Fibroblast of villous mesenchyme (primary cell): ENCODE data around the gene RNF212B. TPM values are rescaled to one million over a fixed set of nuclear protein-coding genes. Genes with fewer than 3 reads are reported as not detected.

Source experiments
- DNase-seq: peaks from one replicate; pipeline ENCODE4 v3.0.0-alpha.2; 2010; ENCODE audit warnings: low read depth
- H3K4me3 ChIP-seq: 2 replicates; pipeline ENCODE4 v1.5.1; 2011; ENCODE audit warnings: low read depth, mild to moderate bottlenecking, low read length
- small RNA-seq: library from RNA; depleted of rRNA; stranded (forward); fragments of <200 nt; gene quantifications from one replicate; pipeline ENCODE3, GENCODE V24; 2012
- total RNA-seq: library from RNA; depleted of rRNA; stranded (reverse); fragments of >200 nt; gene quantifications from 2 replicates; pipeline ENCODE4 v1.2.3, GENCODE V29; 2012
- TF ChIP-seq, protein P1 (sequence below): IDR thresholded peaks from 2 replicates; pipeline ENCODE4 v1.5.1; 2012; ENCODE audit warnings: low read depth, mild to moderate bottlenecking, low read length; ENCODE audit not compliant: insufficient read depth

RNF212B gene
- total RNA-seq, 1 donor: not detected

DNA sequence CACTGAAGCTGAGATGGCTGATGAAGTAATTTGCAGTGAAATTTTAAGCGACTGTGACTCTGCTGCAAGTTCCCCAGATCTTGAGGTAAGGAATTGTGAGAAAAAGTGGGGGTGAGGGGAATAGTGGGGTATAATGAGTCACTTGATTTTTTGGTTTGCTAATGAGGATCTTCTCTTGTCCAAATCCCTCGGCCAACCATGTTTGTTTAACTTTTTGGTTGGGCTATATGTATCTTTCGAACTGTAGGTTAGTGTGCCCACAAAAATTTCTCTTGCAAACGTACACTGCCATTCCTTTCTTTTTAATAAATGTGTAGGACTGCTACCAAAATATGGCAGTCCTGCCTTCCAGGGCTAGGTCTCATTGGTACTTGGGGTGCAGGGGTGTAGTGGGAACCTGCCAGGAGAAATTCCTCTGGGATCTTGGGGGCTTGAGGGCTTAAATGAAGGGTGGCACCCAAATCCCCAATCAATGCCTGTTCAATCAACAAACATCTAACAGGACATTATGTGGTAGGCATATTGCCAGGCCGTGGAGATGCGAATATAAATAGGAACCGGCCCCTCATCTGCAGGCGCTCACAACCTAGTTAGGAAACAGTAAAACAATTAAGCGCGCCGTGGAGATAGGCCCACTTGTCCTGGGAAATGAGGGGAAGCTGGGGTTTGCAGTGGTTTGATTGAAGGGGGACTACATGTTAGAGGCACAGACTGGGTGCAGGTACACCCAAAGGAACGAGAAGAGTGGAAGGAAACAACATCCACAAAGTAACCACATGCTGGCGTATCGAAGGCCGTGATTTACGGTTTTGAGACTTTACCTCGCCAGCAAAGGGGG is 82.2 kb downstream of the RNF212B start:
- DNase-seq: no peak
- peak overlapping the region; percentile 54 for H3K4me3 ChIP-seq
- TF ChIP-seq, protein P1, sequence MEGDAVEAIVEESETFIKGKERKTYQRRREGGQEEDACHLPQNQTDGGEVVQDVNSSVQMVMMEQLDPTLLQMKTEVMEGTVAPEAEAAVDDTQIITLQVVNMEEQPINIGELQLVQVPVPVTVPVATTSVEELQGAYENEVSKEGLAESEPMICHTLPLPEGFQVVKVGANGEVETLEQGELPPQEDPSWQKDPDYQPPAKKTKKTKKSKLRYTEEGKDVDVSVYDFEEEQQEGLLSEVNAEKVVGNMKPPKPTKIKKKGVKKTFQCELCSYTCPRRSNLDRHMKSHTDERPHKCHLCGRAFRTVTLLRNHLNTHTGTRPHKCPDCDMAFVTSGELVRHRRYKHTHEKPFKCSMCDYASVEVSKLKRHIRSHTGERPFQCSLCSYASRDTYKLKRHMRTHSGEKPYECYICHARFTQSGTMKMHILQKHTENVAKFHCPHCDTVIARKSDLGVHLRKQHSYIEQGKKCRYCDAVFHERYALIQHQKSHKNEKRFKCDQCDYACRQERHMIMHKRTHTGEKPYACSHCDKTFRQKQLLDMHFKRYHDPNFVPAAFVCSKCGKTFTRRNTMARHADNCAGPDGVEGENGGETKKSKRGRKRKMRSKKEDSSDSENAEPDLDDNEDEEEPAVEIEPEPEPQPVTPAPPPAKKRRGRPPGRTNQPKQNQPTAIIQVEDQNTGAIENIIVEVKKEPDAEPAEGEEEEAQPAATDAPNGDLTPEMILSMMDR: no peak

DNA sequence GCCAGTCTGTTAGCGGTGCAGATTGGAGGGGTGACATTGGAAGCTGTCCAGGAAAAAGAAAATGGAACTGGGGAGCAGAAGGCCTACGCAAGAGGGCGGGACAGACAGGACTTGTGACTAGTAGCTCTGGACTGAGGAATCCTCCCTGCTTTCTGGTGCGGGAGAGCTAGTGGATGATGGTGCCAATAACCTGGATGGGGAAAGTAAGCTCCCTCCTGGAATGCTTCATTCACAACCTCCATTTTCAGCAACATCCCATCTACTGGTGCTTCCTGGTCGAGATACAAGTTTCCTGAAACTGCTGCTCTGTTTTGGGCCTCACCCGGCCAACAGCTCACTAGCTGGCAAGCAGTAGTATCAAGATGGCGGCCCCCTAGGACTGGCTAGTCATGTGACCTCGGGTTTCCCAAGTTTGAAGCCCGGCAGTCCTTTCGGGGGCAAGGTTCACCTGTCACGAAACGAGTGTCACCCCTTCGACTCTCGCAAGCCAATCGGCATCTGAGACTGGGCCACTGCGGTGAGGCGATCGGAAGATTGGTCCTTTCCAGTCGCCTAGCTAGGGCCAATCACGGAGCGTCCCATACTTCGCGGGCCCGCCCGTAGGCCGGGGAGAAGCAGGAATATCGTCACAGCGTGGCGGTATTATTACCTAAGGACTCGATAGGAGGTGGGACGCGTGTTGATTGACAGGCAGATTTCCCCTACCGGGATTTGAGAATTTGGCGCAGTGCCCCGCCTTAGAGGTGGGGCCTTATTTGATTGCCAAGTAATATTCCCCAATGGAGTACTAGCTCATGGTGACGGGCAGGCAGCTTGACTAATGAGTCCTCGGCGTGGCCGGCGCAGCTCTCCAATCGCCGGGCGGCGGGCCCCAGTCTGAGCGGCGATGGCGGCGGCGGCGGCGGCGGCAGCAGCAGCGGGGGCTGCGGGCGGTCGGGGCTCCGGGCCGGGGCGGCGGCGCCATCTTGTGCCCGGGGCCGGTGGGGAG is 83.1 kb downstream of the RNF212B start, which contains the start of gene PABPN1:
Gene PABPN1, plus strand, starts transcription at position 874 of the 988 bp plus-strand sequence. Its CDS starts 13 bp downstream, at position 887.
- peak; percentile 100 for DNase-seq
- peak within 1 kb of the TSS; percentile 90 for H3K4me3 ChIP-seq
- TF ChIP-seq, protein P1: no peak

DNA sequence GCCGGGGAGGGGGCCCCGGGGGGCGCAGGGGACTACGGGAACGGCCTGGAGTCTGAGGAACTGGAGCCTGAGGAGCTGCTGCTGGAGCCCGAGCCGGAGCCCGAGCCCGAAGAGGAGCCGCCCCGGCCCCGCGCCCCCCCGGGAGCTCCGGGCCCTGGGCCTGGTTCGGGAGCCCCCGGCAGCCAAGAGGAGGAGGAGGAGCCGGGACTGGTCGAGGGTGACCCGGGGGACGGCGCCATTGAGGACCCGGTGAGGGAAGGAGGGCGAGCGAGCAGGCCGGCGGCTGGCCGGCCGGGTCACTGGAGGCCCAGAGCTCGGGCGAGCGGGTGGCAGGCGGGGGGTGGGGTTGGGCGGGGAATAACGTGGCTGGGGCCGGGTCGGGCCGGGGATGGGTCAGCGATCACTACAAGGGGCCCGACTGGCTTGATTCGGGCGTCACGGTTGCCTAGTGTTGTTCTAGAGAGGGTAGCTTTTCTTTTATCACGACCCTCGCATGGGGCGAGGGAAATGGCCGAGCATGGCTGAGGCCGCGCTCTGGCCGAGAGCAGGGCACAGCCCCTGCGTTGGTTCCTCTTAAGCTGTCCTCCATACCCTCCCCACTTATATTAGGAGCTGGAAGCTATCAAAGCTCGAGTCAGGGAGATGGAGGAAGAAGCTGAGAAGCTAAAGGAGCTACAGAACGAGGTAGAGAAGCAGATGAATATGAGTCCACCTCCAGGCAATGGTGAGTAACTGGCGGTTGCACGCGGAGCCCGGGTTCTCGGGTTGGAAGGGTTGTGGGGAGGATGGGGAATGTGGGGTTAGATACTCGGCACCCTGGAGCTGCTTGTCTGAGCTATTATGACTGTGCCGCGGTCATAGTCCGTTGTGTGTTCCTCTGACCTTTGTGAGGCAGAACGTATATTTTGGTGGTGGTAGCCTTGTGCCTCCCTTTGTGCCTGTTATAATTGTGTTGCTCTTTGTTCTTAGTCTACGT is 84.1 kb downstream of the RNF212B start:
- DNase-seq: peak; percentile 42
- TF ChIP-seq, protein P1: no peak
- H3K4me3 ChIP-seq: peak overlapping the region; percentile 90

Small RNAs within 50 kb of the gene (small RNA-seq; reads per million reads assigned to genes)
- gene AL049829.1: not detected
- not detected for gene RNU6-1046P

Other genes with a start within 250 kb of the RNF212B start
- 4.5 and 4.7 TPM in 2 replicates for gene C14orf93, start 227.8 kb upstream of the RNF212B start, total RNA-seq
- 178 and 196 TPM in 2 replicates for gene PSMB5, start 203.0 kb upstream of the RNF212B start, total RNA-seq
- not detected in 2 replicates for gene PSMB11, start 195.7 kb upstream of the RNF212B start, total RNA-seq
- 6.4 and 10.8 TPM in 2 replicates for gene CDH24, start 180.4 kb upstream of the RNF212B start, total RNA-seq
- 93.1 and 106 TPM in 2 replicates for gene ACIN1, start 142.8 kb upstream of the RNF212B start, total RNA-seq
- 48.0 and 66.1 TPM in 2 replicates for gene C14orf119, start 142.4 kb upstream of the RNF212B start, total RNA-seq
- gene CIROP, start 132.9 kb upstream of the RNF212B start, total RNA-seq: not detected in 2 replicates
- gene CEBPE, start 118.7 kb upstream of the RNF212B start, total RNA-seq: not detected in 2 replicates
- 0.86 and 0.97 TPM in 2 replicates for gene SLC7A8, start 54.3 kb upstream of the RNF212B start, total RNA-seq
- 4.2 and 6.0 TPM in 2 replicates for gene HOMEZ, start 48.2 kb downstream of the RNF212B start, total RNA-seq
- gene PPP1R3E, start 64.9 kb downstream of the RNF212B start, total RNA-seq: 3.0 and 5.8 TPM in 2 replicates
- gene BCL2L2, start 68.9 kb downstream of the RNF212B start, total RNA-seq: 17.7 and 20.7 TPM in 2 replicates
- 51.2 and 75.1 TPM in 2 replicates for gene PABPN1, start 83.5 kb downstream of the RNF212B start, total RNA-seq
- 14.8 and 16.4 TPM in 2 replicates for gene SLC22A17, start 115.0 kb downstream of the RNF212B start, total RNA-seq
- gene EFS, start 127.2 kb downstream of the RNF212B start, total RNA-seq: 7.7 and 7.8 TPM in 2 replicates
- gene IL25, start 134.9 kb downstream of the RNF212B start, total RNA-seq: not detected in 2 replicates
- not detected in 2 replicates for gene CMTM5, start 139.1 kb downstream of the RNF212B start, total RNA-seq
- gene MYH6, start 170.3 kb downstream of the RNF212B start, total RNA-seq: not detected in 2 replicates
- not detected in 2 replicates for gene MYH7, start 197.7 kb downstream of the RNF212B start, total RNA-seq
- gene NGDN, start 231.8 kb downstream of the RNF212B start, total RNA-seq: 41.9 and 44.8 TPM in 2 replicates